Ishikawa (cell line): ENCODE measurements around the gene CCDC73.

Experiments
- CEBPB ChIP-seq: IDR thresholded peaks from 2 replicates; pipeline ENCODE4 v1.6.1; 2012
- CREB1 ChIP-seq: IDR thresholded peaks from 2 replicates; pipeline ENCODE4 v1.6.1; 2012; ENCODE audit warnings: low read depth
- EGR1 ChIP-seq: IDR thresholded peaks from 2 replicates; pipeline ENCODE4 v1.6.1; 2012
- MAX ChIP-seq: IDR thresholded peaks from 2 replicates; pipeline ENCODE4 v1.6.1; 2012
- RAD21 ChIP-seq: IDR thresholded peaks from 2 replicates; pipeline ENCODE4 v1.6.1; 2012; ENCODE audit warnings: low read depth
- REST ChIP-seq: IDR thresholded peaks from 2 replicates; pipeline ENCODE4 v1.6.1; 2012; ENCODE audit warnings: low read depth, mild to moderate bottlenecking
- TAF1 ChIP-seq: IDR thresholded peaks from 2 replicates; pipeline ENCODE4 v1.6.1; 2012; ENCODE audit warnings: low read depth, mild to moderate bottlenecking
- TCF12 ChIP-seq: IDR thresholded peaks from 2 replicates; pipeline ENCODE4 v1.6.1; 2012; ENCODE audit warnings: low read depth

GRCh38 chr11:32641361-32641760 lies 153.1 kb downstream of the CCDC73 start:
- TF ChIP-seq TCF12, result no peak
- TF ChIP-seq CREB1, result no peak
- TF ChIP-seq CEBPB, result no peak
- TF ChIP-seq REST, result no peak
- TF ChIP-seq MAX, result no peak
- no peak for TF ChIP-seq TAF1
- TF ChIP-seq RAD21, result no peak
- TF ChIP-seq EGR1, result no peak
